HG03139 (cell line): ENCODE data around the gene ULBP1.
"Not testable (repeated sequence)": the region's sequence is repeated elsewhere in the genome, so short reads cannot be mapped to it uniquely, and the experiment has no call there.

Experiments
- ATAC-seq: cut with Tn5 transposase; IDR thresholded peaks from one replicate; pipeline ENCODE4 v1.9.1; 2021; ENCODE audit not compliant: unreplicated experiment

Gene ULBP1

GRCh38 chr6:149963462-149964307, at the start of gene ULBP1:
Gene ULBP1, plus strand, starts transcription at chr6:149963943. Its CDS starts 107 bp downstream, at chr6:149964050.
- no peak for ATAC-seq

GRCh38 chr6:149915970-149916865, 47.5 kb upstream of the ULBP1 start:
- no peak for ATAC-seq

GRCh38 chr6:149917679-149918078, 46.1 kb upstream of the ULBP1 start:
- no peak for ATAC-seq

- ATAC-seq, result no peak
Measured at GRCh38 chr6:149918151-149918905, 45.4 kb upstream of the ULBP1 start.

GRCh38 chr6:149919126-149919833, 44.5 kb upstream of the ULBP1 start:
- ATAC-seq, result not testable (repeated sequence)

- ATAC-seq, result no peak
Measured at GRCh38 chr6:149919834-149920225, 43.9 kb upstream of the ULBP1 start.

GRCh38 chr6:149921361-149921760, 42.4 kb upstream of the ULBP1 start:
- ATAC-seq, result no peak

- ATAC-seq, result not testable (repeated sequence)
Measured at GRCh38 chr6:149922091-149922490, 41.7 kb upstream of the ULBP1 start.

GRCh38 chr6:149922642-149923326, 41.0 kb upstream of the ULBP1 start, which contains the start of gene RAET1G:
Gene RAET1G, minus strand, starts transcription at chr6:149923121. Its CDS starts 111 bp downstream, at chr6:149923010.
- ATAC-seq, result no peak

- ATAC-seq, result no peak
Measured at GRCh38 chr6:149923327-149923986, 40.3 kb upstream of the ULBP1 start.

GRCh38 chr6:149924206-149924932, 39.4 kb upstream of the ULBP1 start:
- ATAC-seq, result no peak

- ATAC-seq, result no peak
Measured at GRCh38 chr6:149924933-149925252, 38.9 kb upstream of the ULBP1 start.

GRCh38 chr6:149925253-149925973, 38.3 kb upstream of the ULBP1 start:
- ATAC-seq, result no peak

- ATAC-seq, result no peak
Measured at GRCh38 chr6:149925974-149926777, 37.6 kb upstream of the ULBP1 start.

- ATAC-seq, result not testable (repeated sequence)
Measured at GRCh38 chr6:149927025-149927424, 36.7 kb upstream of the ULBP1 start.

GRCh38 chr6:149929422-149929821, 34.3 kb upstream of the ULBP1 start:
- ATAC-seq, result no peak

GRCh38 chr6:149931501-149931900, 32.2 kb upstream of the ULBP1 start:
- no peak for ATAC-seq
